ENCODE data around the gene ALOX12B.

The ALOX12B gene

GRCh38 chr17:8122422-8122923 is 35.0 kb upstream of the ALOX12B start:
- Histone ChIP-seq H3K4me1 (ENCODE audit: control extremely low read depth in 1 of 4, control insufficient read depth in 4 of 4, insufficient read depth in 4 of 4, low read length in 3 of 4) (peaks cover 12 to 82% (median 81%) of the 10 kb centered on the region in 4 experiments), H3K36me3 (ENCODE audit: control insufficient read depth in 4 of 4, insufficient read depth in 4 of 4, low read length in 3 of 4) (no peaks in the 10 kb centered on the region), H3K4me3 (ENCODE audit: control insufficient read depth in 1 of 7, extremely low read depth in 1 of 7, insufficient read depth in 4 of 7, low read depth in 2 of 7, low read length in 6 of 7) (peak overlapping the region; percentile 35 to 93 (median 78)), H3K27me3 (replicated peaks in 2 of 5; ENCODE audit: control insufficient read depth in 4 of 5, insufficient read depth in 5 of 5, low read length in 4 of 5) (peaks cover 7 to 48% (median 27%) of the 10 kb centered on the region in 5 experiments), H3K27ac (ENCODE audit: insufficient read depth in 1 of 2, low read depth in 1 of 2, low read length in 2 of 2, poor library complexity in 1 of 2, severe bottlenecking in 2 of 2) (no peak overlapping the region), H3K9me3 (ENCODE audit: control extremely low read depth in 1 of 5, control insufficient read depth in 4 of 5, insufficient read depth in 2 of 5, low read depth in 1 of 5, low read length in 4 of 5) (no peaks in the 10 kb centered on the region)
- under 1% methylated on average over 25 of the region's 29 CpGs for WGBS (ENCODE audit: insufficient coverage)
- POLR2A ChIA-PET = interaction anchor here (0.5 to 0.7 kb wide), 2 partner anchors 38 to 64 kb away, joined by 3 read pairs; no protein-coding TSS in a partner anchor
- CTCF ChIA-PET = interaction anchor here (0.6 to 3.9 kb wide), 5 partner anchors 13 to 62 kb away, joined by 3 to 25 read pairs (median 8); no protein-coding TSS in a partner anchor
- peak in 1 of 3 donors; percentile 31 for DNase-seq

DNA sequence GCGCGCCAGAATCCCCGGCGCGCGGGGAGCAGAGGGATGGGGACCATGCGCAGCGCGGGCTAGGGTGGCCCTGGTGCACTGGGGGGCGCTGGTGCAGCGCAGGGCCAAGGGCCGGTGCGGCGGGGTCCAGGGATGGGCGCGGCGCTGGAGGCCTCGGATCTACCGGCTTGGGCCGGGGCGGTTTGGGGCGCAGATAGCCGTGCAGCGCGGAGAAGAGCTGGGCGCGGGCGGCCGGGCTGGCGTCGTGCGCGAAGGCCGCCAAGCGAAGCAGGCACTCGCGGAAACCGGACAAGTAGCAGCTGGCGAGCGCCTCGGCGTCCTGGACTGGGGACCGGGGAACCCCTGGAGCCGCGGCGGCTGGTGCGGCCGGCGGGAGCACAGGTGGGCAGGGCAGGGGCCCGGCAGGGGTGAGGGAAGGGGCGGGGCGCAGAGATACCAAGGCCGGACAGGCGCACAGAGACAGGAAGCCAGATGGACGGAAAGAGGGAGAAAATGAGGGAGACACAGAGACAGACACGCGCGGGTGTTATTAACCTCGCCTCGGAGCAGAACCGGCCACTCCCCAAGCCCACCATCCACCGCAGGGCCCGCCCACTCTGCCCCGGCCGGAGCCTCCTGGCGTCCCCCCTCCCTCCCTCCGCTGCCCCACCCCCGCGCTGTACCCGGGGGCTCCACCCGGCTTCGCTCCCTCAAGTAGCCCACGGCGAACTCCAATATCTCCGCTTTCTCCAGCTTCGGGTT is 34.3 kb upstream of the ALOX12B start:
- Histone ChIP-seq H3K4me1 (ENCODE audit: control extremely low read depth in 1 of 4, control insufficient read depth in 4 of 4, insufficient read depth in 4 of 4, low read length in 3 of 4) (peaks cover 12 to 80% (median 78%) of the 10 kb centered on the region in 4 experiments), H3K9me3 (ENCODE audit: control extremely low read depth in 1 of 5, control insufficient read depth in 4 of 5, insufficient read depth in 2 of 5, low read depth in 1 of 5, low read length in 4 of 5) (no peaks in the 10 kb centered on the region), H3K36me3 (ENCODE audit: control insufficient read depth in 4 of 4, insufficient read depth in 4 of 4, low read length in 3 of 4) (no peaks in the 10 kb centered on the region), H3K27me3 (replicated peaks in 2 of 5; ENCODE audit: control insufficient read depth in 4 of 5, insufficient read depth in 5 of 5, low read length in 4 of 5) (peaks cover 7 to 51% (median 29%) of the 10 kb centered on the region in 5 experiments), H3K27ac (ENCODE audit: insufficient read depth in 1 of 2, low read depth in 1 of 2, low read length in 2 of 2, poor library complexity in 1 of 2, severe bottlenecking in 2 of 2) (no peak overlapping the region), H3K4me3 (ENCODE audit: control insufficient read depth in 1 of 7, extremely low read depth in 1 of 7, insufficient read depth in 4 of 7, low read depth in 2 of 7, low read length in 6 of 7) (peak overlapping the region; percentile 35 to 93 (median 78))
- POLR2A ChIA-PET = interaction anchor here (0.5 kb wide), 1 partner anchor 39 kb away, joined by 3 read pairs; no protein-coding TSS in a partner anchor
- CTCF ChIA-PET = interaction anchor here (0.6 to 3.9 kb wide), 5 partner anchors 12 to 61 kb away, joined by 3 to 25 read pairs (median 8); no protein-coding TSS in a partner anchor
- DNase-seq = peak; percentile 56 to 70 (median 66)
- 0% methylated on average over 58 of the region's 76 CpGs for WGBS (ENCODE audit: insufficient coverage)

GRCh38 chr17:8121407-8121680 is 33.8 kb upstream of the ALOX12B start:
- no peak for DNase-seq
- no peaks in the 10 kb centered on the region for H3K9me3 ChIP-seq (ENCODE audit: control extremely low read depth in 1 of 5, control insufficient read depth in 4 of 5, insufficient read depth in 2 of 5, low read depth in 1 of 5, low read length in 4 of 5)
- ChIA-PET POLR2A (no interaction called here), CTCF (interaction anchor here (1.5 to 3.9 kb wide), 2 partner anchors 20 to 39 kb away, joined by 8 to 25 read pairs; no protein-coding TSS in a partner anchor)
- H3K27me3 ChIP-seq (replicated peaks in 2 of 5; ENCODE audit: control insufficient read depth in 4 of 5, insufficient read depth in 5 of 5, low read length in 4 of 5) = peaks cover 7 to 56% (median 33%) of the 10 kb centered on the region in 5 experiments
- WGBS (ENCODE audit: insufficient coverage) = 0% methylated on average over 12 of the region's 25 CpGs
- peaks cover 12 to 78% (median 75%) of the 10 kb centered on the region in 4 experiments for H3K4me1 ChIP-seq (ENCODE audit: control extremely low read depth in 1 of 4, control insufficient read depth in 4 of 4, insufficient read depth in 4 of 4, low read length in 3 of 4)
- no peak overlapping the region for H3K27ac ChIP-seq (ENCODE audit: insufficient read depth in 1 of 2, low read depth in 1 of 2, low read length in 2 of 2, poor library complexity in 1 of 2, severe bottlenecking in 2 of 2)
- peak overlapping the region in 6 of 7 experiments; percentile 55 to 93 (median 78) for H3K4me3 ChIP-seq (ENCODE audit: control insufficient read depth in 1 of 7, extremely low read depth in 1 of 7, insufficient read depth in 4 of 7, low read depth in 2 of 7, low read length in 6 of 7)
- no peaks in the 10 kb centered on the region for H3K36me3 ChIP-seq (ENCODE audit: control insufficient read depth in 4 of 4, insufficient read depth in 4 of 4, low read length in 3 of 4)

DNA sequence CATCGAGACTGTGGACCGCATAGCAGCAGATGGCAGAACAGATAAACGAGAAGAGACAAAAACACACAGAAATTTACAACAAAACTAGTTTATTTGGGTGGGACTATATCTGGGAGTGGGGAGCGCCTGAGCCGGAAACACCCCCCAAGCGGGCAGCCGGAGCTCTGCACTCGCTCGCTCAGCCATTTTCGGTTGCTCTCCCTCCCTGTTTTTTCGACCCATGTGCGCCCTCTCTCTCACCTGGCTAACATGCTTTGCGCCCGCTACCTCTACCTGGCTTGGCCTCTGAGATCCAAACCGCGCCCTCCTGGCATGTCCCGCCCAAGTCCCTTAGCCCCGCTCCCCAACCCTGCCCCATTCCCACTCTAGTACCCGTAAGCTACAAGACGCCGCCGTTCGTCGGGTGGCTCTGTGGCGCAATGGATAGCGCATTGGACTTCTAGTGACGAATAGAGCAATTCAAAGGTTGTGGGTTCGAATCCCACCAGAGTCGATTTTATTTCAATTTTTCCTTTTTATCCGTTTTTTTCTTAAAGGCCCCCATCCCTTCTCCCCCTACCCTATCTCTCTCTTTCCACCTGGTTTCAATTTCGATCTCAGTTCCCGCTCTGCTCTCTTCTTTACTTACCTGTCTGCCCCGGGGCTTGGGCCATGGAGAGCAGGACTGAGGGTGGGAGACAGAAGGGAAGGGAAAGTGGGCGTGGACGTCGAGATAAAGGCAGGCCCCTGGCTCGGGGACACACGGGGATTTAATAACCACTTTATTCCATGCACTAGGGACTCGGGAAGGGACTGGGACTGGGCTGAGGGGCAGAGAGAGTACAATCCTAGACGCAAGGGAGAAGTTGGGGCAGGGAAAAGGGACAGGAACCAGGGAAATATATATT is 33.2 kb upstream of the ALOX12B start:
- Histone ChIP-seq H3K4me1 (ENCODE audit: control extremely low read depth in 1 of 4, control insufficient read depth in 4 of 4, insufficient read depth in 4 of 4, low read length in 3 of 4) (peaks cover 12 to 72% (median 70%) of the 10 kb centered on the region in 4 experiments), H3K4me3 (ENCODE audit: control insufficient read depth in 1 of 7, extremely low read depth in 1 of 7, insufficient read depth in 4 of 7, low read depth in 2 of 7, low read length in 6 of 7) (peak overlapping the region; percentile 30 to 93 (median 70)), H3K9me3 (ENCODE audit: control extremely low read depth in 1 of 5, control insufficient read depth in 4 of 5, insufficient read depth in 2 of 5, low read depth in 1 of 5, low read length in 4 of 5) (no peaks in the 10 kb centered on the region), H3K36me3 (ENCODE audit: control insufficient read depth in 4 of 4, insufficient read depth in 4 of 4, low read length in 3 of 4) (no peaks in the 10 kb centered on the region), H3K27me3 (replicated peaks in 2 of 5; ENCODE audit: control insufficient read depth in 4 of 5, insufficient read depth in 5 of 5, low read length in 4 of 5) (peaks cover 7 to 61% (median 33%) of the 10 kb centered on the region in 5 experiments), H3K27ac (ENCODE audit: insufficient read depth in 1 of 2, low read depth in 1 of 2, low read length in 2 of 2, poor library complexity in 1 of 2, severe bottlenecking in 2 of 2) (peak overlapping the region in 1 of 2 experiments; percentile 43)
- WGBS (ENCODE audit: insufficient coverage) = under 1% methylated on average over 28 of the region's 40 CpGs
- ChIA-PET POLR2A (interaction anchor here (0.6 to 2.5 kb wide), 7 partner anchors 18 to 207 kb away, joined by 3 to 16 read pairs (median 4); no protein-coding TSS in a partner anchor), CTCF (interaction anchor here (0.8 to 6.0 kb wide), 15 partner anchors 13 to 101 kb away, joined by 3 to 52 read pairs (median 7); partner anchors contain the start of gene PER1)
- no peak for DNase-seq

DNA sequence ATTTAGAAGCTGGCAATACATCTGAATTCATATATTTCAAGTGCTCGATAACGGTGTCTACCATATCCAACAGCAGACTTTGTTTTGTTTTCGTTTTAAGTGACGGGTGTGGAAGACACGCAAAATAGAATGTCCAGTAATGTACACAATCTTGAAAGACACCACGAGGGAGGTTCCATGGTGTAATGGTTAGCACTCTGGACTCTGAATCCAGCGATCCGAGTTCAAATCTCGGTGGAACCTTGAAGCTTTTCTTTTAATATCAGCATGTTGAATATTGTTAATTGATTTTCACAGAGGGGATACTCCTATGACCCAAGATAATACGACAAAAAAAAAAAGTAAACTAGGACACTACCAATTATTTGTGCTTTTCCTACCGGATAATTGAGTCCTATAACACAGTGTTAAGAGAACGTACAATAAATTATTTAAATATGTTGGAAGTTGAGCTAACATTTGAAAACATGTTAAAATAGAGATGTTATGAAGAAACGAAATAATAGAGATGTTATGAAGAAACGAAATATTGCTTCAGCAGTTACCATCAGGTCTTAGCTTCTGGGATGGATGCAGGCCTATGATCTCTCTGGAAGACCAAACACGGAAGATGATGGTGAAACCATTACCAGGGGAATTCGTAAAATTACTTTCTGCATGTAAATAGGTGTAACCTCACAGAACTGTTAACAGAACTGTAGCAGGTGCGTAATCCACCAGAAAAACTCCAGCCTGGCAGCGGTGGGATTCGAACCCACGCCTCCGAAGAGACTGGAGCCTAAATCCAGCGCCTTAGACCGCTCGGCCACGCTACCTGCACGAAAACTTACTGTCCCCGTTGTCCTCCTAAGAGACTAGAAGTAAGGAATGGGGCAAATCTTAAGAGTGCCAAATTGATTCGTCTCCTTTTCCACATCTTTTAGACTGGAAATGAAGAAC is 32.3 kb upstream of the ALOX12B start:
- 0% methylated on average over 15 of the region's 28 CpGs for WGBS (ENCODE audit: insufficient coverage)
- Histone ChIP-seq H3K9me3 (ENCODE audit: control extremely low read depth in 1 of 5, control insufficient read depth in 4 of 5, insufficient read depth in 2 of 5, low read depth in 1 of 5, low read length in 4 of 5) (no peaks in the 10 kb centered on the region), H3K27me3 (replicated peaks in 2 of 5; ENCODE audit: control insufficient read depth in 4 of 5, insufficient read depth in 5 of 5, low read length in 4 of 5) (peaks cover 7 to 64% (median 38%) of the 10 kb centered on the region in 5 experiments), H3K27ac (ENCODE audit: insufficient read depth in 1 of 2, low read depth in 1 of 2, low read length in 2 of 2, poor library complexity in 1 of 2, severe bottlenecking in 2 of 2) (peak overlapping the region in 1 of 2 experiments; percentile 58), H3K4me1 (ENCODE audit: control extremely low read depth in 1 of 4, control insufficient read depth in 4 of 4, insufficient read depth in 4 of 4, low read length in 3 of 4) (peaks cover 9 to 65% (median 62%) of the 10 kb centered on the region in 4 experiments), H3K4me3 (ENCODE audit: control insufficient read depth in 1 of 7, extremely low read depth in 1 of 7, insufficient read depth in 4 of 7, low read depth in 2 of 7, low read length in 6 of 7) (peak overlapping the region in 6 of 7 experiments; percentile 79 to 94 (median 86)), H3K36me3 (ENCODE audit: control insufficient read depth in 4 of 4, insufficient read depth in 4 of 4, low read length in 3 of 4) (no peaks in the 10 kb centered on the region)
- DNase-seq = peak; percentile 92 to 96 (median 95)
- ChIA-PET POLR2A (interaction anchor here (0.6 to 2.5 kb wide), 11 partner anchors 19 to 652 kb away, joined by 3 to 16 read pairs (median 4); no protein-coding TSS in a partner anchor), CTCF (interaction anchor here (0.8 to 6.0 kb wide), 24 partner anchors 12 to 242 kb away, joined by 3 to 87 read pairs (median 6); partner anchors contain the start of genes ALOX12B and PER1)
